ENCODE data around the gene PPP1R16B.

- TF ChIP-seq, protein P1, sequence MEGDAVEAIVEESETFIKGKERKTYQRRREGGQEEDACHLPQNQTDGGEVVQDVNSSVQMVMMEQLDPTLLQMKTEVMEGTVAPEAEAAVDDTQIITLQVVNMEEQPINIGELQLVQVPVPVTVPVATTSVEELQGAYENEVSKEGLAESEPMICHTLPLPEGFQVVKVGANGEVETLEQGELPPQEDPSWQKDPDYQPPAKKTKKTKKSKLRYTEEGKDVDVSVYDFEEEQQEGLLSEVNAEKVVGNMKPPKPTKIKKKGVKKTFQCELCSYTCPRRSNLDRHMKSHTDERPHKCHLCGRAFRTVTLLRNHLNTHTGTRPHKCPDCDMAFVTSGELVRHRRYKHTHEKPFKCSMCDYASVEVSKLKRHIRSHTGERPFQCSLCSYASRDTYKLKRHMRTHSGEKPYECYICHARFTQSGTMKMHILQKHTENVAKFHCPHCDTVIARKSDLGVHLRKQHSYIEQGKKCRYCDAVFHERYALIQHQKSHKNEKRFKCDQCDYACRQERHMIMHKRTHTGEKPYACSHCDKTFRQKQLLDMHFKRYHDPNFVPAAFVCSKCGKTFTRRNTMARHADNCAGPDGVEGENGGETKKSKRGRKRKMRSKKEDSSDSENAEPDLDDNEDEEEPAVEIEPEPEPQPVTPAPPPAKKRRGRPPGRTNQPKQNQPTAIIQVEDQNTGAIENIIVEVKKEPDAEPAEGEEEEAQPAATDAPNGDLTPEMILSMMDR (conservative IDR thresholded peaks at IDR 0.05) = peak; percentile 76
- TF ChIP-seq ZFX (IDR thresholded peaks at IDR 0.05) = no peak
These were observed 88.8 kb downstream of the PPP1R16B start for GRCh38 chr20:38894091-38894847.

Measured in C4-2B (cell line).